ENCODE results near the gene SGCB. TPM values are rescaled to one million over a fixed set of nuclear protein-coding genes. Genes with fewer than 3 reads are reported as not detected.

The SGCB gene
- total and polyA plus RNA-seq, 2 of the 4 experiments (the other 2 are of a cell fraction) = 16.3 to 24.0 TPM

DNA sequence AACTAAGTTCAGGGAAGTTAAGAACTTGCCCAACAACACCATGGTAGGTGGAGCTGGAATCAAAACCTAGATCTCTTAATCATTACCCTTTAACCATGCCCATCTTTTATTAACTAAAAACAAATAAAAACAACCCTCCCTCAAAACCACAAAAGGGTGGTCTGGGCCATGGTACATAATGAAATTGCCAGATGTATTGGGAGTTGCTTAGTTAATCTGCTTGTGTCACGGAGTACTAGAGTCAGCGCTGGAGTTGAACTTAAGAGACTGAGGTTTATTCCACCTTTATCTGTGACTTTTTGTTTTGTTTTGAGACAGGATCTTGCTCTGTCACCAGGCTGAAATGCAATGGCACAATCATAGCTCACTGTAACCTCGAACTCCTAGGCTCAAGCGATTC is 31.2 kb downstream of the SGCB start:
- Histone ChIP-seq H3K4me3 (ENCODE audit: insufficient read depth, low read depth, low read length) (no peak overlapping the region), H2AFZ (replicated peaks; ENCODE audit: low read length, poor library complexity) (no peak overlapping the region), H3K4ac (ENCODE audit: low read depth, low read length) (no peak overlapping the region), H2BK120ac (ENCODE audit: low read depth, low read length) (no peak overlapping the region), H3K23ac (ENCODE audit: low read depth, low read length) (no peak overlapping the region), H3K27ac (ENCODE audit: insufficient read depth, low read length) (no peak overlapping the region), H3K9me3 (ENCODE audit: control insufficient read depth, insufficient read depth, low read length) (no peaks in the 10 kb centered on the region), H4K20me1 (ENCODE audit: insufficient read depth, low read length) (no peaks in the 10 kb centered on the region), H3K79me1 (ENCODE audit: low read depth in 1 of 2, low read length in 2 of 2) (no peaks in the 10 kb centered on the region), H3K9me1 (ENCODE audit: insufficient read depth, low read length) (no peaks in the 10 kb centered on the region), H2BK15ac (ENCODE audit: low read depth, low read length) (no peak overlapping the region), H3K18ac (ENCODE audit: low read depth, low read length) (no peak overlapping the region), H3K14ac (replicated peaks; ENCODE audit: low read depth, low read length) (no peak overlapping the region), H3K4me1 (ENCODE audit: control insufficient read depth, insufficient read depth, low read length) (no peaks in the 10 kb centered on the region), H4K91ac (ENCODE audit: insufficient read depth, low read depth, low read length) (no peak overlapping the region), H2BK5ac (ENCODE audit: low read depth, low read length, poor library complexity, severe bottlenecking) (no peak overlapping the region), H2AK5ac (ENCODE audit: low read depth, low read length) (no peak overlapping the region), H3K27me3 (ENCODE audit: control insufficient read depth, insufficient read depth, low read length) (no peaks in the 10 kb centered on the region), H2AK9ac (replicated peaks; ENCODE audit: low read depth, low read length, poor library complexity) (no peak overlapping the region), H3K36me3 (ENCODE audit: control insufficient read depth, insufficient read depth, low read length) (no peaks in the 10 kb centered on the region), H3K56ac (ENCODE audit: extremely low read depth, insufficient read depth, low read length) (no peak overlapping the region), H2BK20ac (ENCODE audit: low read depth, low read length) (no peak overlapping the region), H3K4me2 (ENCODE audit: low read depth, low read length) (no peak overlapping the region), H3K9ac (ENCODE audit: low read depth, low read length) (no peak overlapping the region), H4K8ac (ENCODE audit: low read depth in 2 of 2, low read length in 2 of 2) (no peak overlapping the region), H4K5ac (ENCODE audit: low read depth, low read length) (no peak overlapping the region)
- ATAC-seq (ENCODE audit: low read depth) (no peak), DNase-seq (no peak)
- intact Hi-C loops (cut with micrococcal nuclease) (no loop called here), in situ Hi-C loops (cut with MboI; ENCODE audit: low sequenced_read_pairs) (no loop called here), dilution Hi-C loops (cut with HindIII; ENCODE audit: low sequenced_read_pairs, unreplicated experiment) (no loop called here)
- CTCF ChIA-PET = interaction anchor here (0.6 kb wide), 1 partner anchor 37 kb away, joined by 3 read pairs; no protein-coding TSS in a partner anchor
- POLR2A ChIA-PET (ENCODE audit: unreplicated experiment) = no interaction called here
- no TSS peak for BruUV-seq (replicated peaks)
- WGBS, 2 experiments (ENCODE audit: extremely low coverage in 2 of 2, insufficient read length in 1 of 2) = no CpG with 5 or more reads among the region's 4 CpGs
- no peak for TF ChIP-seq CEBPB (IDR thresholded peaks at IDR 0.05; ENCODE audit: low read depth, low read length)

Data from IMR-90 (cell line).